PC-9 (cell line): Measurements from ENCODE around the gene CD300LB. TPM values are rescaled to one million over a fixed set of nuclear protein-coding genes. Genes with fewer than 3 reads are reported as not detected.
"Not testable (repeated sequence)": the region's sequence is repeated elsewhere in the genome, so short reads cannot be mapped to it uniquely, and the experiment has no call there.

Experiments used
- BruUV-seq: library from RNA; stranded (reverse); fragments of 400-500 nt; replicated peaks from 2 replicates; lab custom pipeline; 2021; lab: Mats Ljungman, UMichigan
- CTCF ChIA-PET: fragments of 300-600 bp; sonication (Branson Sonifier 250); formaldehyde crosslinking; loops from one replicate; lab custom pipeline; 2022; ENCODE audit warnings: antibody characterized with exemption; lab: Charles Lee
- POLR2A ChIA-PET: fragments of 300-600 bp; sonication (Branson Sonifier 250); formaldehyde crosslinking; loops from one replicate; lab custom pipeline; 2022; ENCODE audit warnings: antibody characterized with exemption; ENCODE audit not compliant: unreplicated experiment; lab: Charles Lee
- DNase-seq, 2 experiments: peaks; one replicate each; pipeline versions ENCODE4 v3.0.0 to v3.0.0-alpha.2; 2015 to 2022; ENCODE audit warnings: mixed read lengths in 1 of 2
- H2AFZ ChIP-seq: fragments of 200-600 bp; sonication (generic); 2 replicates; pipeline ENCODE4 v1.8.1; 2017; ENCODE audit warnings: antibody characterized with exemption
- H3F3A ChIP-seq: fragments of 200-600 bp; sonication (generic); 2 replicates; pipeline ENCODE4 v1.8.1; 2017; ENCODE audit warnings: antibody characterized with exemption, mild to moderate bottlenecking, low read depth; ENCODE audit not compliant: insufficient read depth
- H3K27ac ChIP-seq: fragments of 200-600 bp; sonication (generic); 2 replicates; pipeline ENCODE4 v1.6.1; 2016; ENCODE audit warnings: mixed run types
- H3K27me3 ChIP-seq: fragments of 200-600 bp; sonication (generic); 2 replicates; pipeline ENCODE4 v1.6.1; 2016; ENCODE audit warnings: low read depth, mixed run types; ENCODE audit not compliant: insufficient read depth
- H3K36me3 ChIP-seq: fragments of 200-600 bp; sonication (generic); 2 replicates; pipeline ENCODE4 v1.6.1; 2016; ENCODE audit warnings: low read depth, mixed run types
- H3K4me1 ChIP-seq: fragments of 200-600 bp; sonication (generic); replicated peaks from 2 replicates; pipeline ENCODE4 v1.6.1; 2016; ENCODE audit warnings: mixed run types; ENCODE audit not compliant: insufficient read depth
- H3K4me2 ChIP-seq: fragments of 200-600 bp; sonication (generic); 2 replicates; pipeline ENCODE4 v1.6.1; 2017; ENCODE audit warnings: mixed run types
- H3K4me3 ChIP-seq: fragments of 200-600 bp; sonication (generic); 2 replicates; pipeline ENCODE4 v1.6.1; 2016; ENCODE audit warnings: mixed run types
- H3K79me2 ChIP-seq: fragments of 200-600 bp; sonication (generic); 2 replicates; pipeline ENCODE4 v1.6.1; 2017; ENCODE audit warnings: low read depth, mixed run types
- H3K9me2 ChIP-seq: fragments of 200-600 bp; sonication (generic); 2 replicates; pipeline ENCODE4 v1.8.1; 2017; ENCODE audit warnings: mild to moderate bottlenecking; ENCODE audit not compliant: insufficient read depth
- H3K9me3 ChIP-seq: fragments of 200-600 bp; sonication (generic); 2 replicates; pipeline ENCODE4 v1.8.1; 2016; ENCODE audit warnings: low read depth; ENCODE audit not compliant: insufficient read depth
- H4K20me1 ChIP-seq: fragments of 200-600 bp; sonication (generic); 2 replicates; pipeline ENCODE4 v1.8.1; 2017; ENCODE audit not compliant: insufficient read depth
- CTCF ChIP-seq: fragments of 200-600 bp; sonication (generic); conservative IDR thresholded peaks from 2 replicates; pipeline ENCODE4 v1.6.1; 2017; ENCODE audit warnings: mixed run types, antibody characterized with exemption, mild to moderate bottlenecking, moderate library complexity
- EZH2 ChIP-seq: fragments of 200-600 bp; sonication (generic); IDR thresholded peaks from 2 replicates; pipeline ENCODE4 v1.8.0; 2017; ENCODE audit warnings: antibody characterized with exemption, low read depth
- intact Hi-C: fragments of 100-400 bp; cut with micrococcal nuclease; formaldehyde crosslinking; loops from one replicate; pipeline ENCODE4 v1.10.0; 2022; ENCODE audit not compliant: unreplicated experiment
- total RNA-seq: library from RNA; stranded (reverse); gene quantifications from 2 replicates; pipeline ENCODE4 v1.2.3, GENCODE V29; 2021

Gene CD300LB
- total RNA-seq, 1 experiment from 2014 or later: not detected

DNA sequence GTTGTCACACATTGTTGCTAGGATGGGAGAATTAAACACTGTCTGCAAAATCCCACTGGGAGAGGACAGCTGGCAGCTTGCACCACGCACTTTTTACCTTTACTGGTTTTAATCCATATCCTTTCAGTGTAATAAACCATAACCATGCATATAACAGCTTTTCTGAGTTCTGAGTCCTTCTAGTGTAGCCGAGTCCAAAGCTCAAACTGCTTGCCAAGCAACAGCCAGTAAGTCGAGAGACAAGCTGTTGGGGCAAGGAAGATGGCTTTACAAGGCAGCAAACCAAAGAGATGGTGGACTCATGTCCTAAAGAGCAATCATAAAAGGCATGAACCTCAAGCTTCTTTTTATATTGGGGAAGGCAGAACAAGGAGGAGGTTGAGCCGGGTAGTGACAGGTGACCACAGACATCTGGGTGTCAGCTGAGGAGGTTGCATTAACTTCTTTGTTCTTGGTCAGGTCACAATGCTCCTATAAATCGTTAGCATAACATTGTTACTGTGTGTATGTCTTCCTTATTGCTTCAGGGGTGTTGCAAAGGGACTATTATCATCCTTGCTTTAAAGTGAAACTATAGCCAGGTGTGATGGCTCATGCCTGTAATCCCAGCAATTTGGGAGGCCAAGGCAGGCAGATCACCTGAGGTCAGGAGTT lies 43.3 kb upstream of the CD300LB start:
- Histone ChIP-seq H3K9me2 (no peaks in the 10 kb centered on the region), H3K9me3 (no peaks in the 10 kb centered on the region), H3K27me3 (peaks cover 92% of the 10 kb centered on the region), H3K4me2 (no peak overlapping the region), H3K4me3 (no peak overlapping the region), H3K36me3 (no peaks in the 10 kb centered on the region), H3K79me2 (no peaks in the 10 kb centered on the region), H3K4me1 (no peaks in the 10 kb centered on the region), H3F3A (no peaks in the 10 kb centered on the region), H2AFZ (no peak overlapping the region), H3K27ac (no peak overlapping the region), H4K20me1 (no peaks in the 10 kb centered on the region)
- no peak for TF ChIP-seq CTCF
- no peak for TF ChIP-seq EZH2
- no peak for DNase-seq
- ChIA-PET POLR2A (no interaction called here), CTCF (no interaction called here)
- BruUV-seq: no TSS peak
- intact Hi-C loops: no loop called here

DNA sequence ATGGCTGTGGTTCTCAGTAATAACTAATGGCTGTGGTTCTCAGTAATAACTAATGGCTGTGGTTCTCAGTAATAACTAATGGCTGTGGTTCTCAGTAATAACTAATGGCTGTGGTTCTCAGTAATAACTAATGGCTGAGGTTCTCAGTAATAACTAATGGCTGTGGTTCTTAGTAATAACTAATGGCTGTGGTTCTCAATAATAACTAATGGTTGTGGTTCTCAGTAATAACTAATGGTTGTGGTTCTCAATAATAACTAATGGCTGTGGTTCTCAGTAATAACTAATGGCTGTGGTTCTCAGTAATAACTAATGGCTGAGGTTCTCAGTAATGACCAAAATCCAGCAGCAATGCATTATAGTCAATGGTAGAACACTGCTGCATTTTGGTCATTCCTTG lies 42.4 kb upstream of the CD300LB start:
- H3K4me1 ChIP-seq, CTCF ChIA-PET, H2AFZ ChIP-seq, intact Hi-C loops, H4K20me1 ChIP-seq, H3F3A ChIP-seq, DNase-seq, H3K79me2 ChIP-seq, BruUV-seq, H3K4me2 ChIP-seq, H3K36me3 ChIP-seq, H3K9me3 ChIP-seq, H3K27ac ChIP-seq, H3K4me3 ChIP-seq, H3K9me2 ChIP-seq, POLR2A ChIA-PET: not testable (repeated sequence)
- peaks cover 83% of the 10 kb centered on the region for H3K27me3 ChIP-seq

DNA sequence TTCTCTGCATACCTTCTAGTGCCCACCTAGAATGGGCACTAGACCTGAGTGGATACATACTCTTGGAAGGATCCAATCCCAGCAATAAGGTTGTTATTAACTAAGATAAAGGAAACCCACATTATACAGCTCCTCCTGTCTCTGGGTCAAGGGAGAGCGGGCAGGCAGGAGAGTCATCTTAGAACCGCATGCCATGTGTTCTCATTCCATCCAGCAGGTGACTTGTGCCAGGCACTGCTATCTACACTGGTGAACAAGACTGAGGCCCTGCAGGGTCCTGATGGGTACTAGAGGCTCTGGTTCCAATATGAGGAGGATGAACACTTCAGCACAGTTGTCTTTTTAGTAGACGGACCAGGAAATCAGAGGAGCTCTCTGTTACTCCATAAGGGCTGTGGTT lies 41.9 kb upstream of the CD300LB start:
- POLR2A ChIA-PET: no interaction called here
- H3F3A ChIP-seq: no peaks in the 10 kb centered on the region
- H3K27me3 ChIP-seq: peaks cover 79% of the 10 kb centered on the region
- H3K4me2 ChIP-seq: no peak overlapping the region
- H3K9me3 ChIP-seq: no peaks in the 10 kb centered on the region
- no peak for DNase-seq
- no peak overlapping the region for H3K4me3 ChIP-seq
- intact Hi-C loops: no loop called here
- no peaks in the 10 kb centered on the region for H3K79me2 ChIP-seq
- no peak overlapping the region for H3K27ac ChIP-seq
- H3K4me1 ChIP-seq: no peaks in the 10 kb centered on the region
- no TSS peak for BruUV-seq
- TF ChIP-seq CTCF (no peak), EZH2 (no peak)
- no peak overlapping the region for H2AFZ ChIP-seq
- CTCF ChIA-PET: no interaction called here
- no peaks in the 10 kb centered on the region for H4K20me1 ChIP-seq
- H3K36me3 ChIP-seq: no peaks in the 10 kb centered on the region
- no peaks in the 10 kb centered on the region for H3K9me2 ChIP-seq
